Colonic mucosa (tissue), 4 donors: ENCODE results near the gene SGTA. TPM values are rescaled to one million over a fixed set of nuclear protein-coding genes. Genes with fewer than 3 reads are reported as not detected.

Experiments
- DNase-seq: peaks from one replicate; pipeline ENCODE4 v3.0.0-alpha.2; 2020
- H3K27ac ChIP-seq: fragments of 200-600 bp; one replicate; pipeline ENCODE4 v1.8.0; 2021
- H3K27me3 ChIP-seq: fragments of 200-600 bp; one replicate; pipeline ENCODE4 v1.8.0; 2021
- H3K36me3 ChIP-seq: fragments of 200-600 bp; one replicate; pipeline ENCODE4 v1.8.0; 2021
- H3K4me1 ChIP-seq: fragments of 200-600 bp; one replicate; pipeline ENCODE4 v1.8.0; 2021; ENCODE audit warnings: mild to moderate bottlenecking
- H3K4me3 ChIP-seq: fragments of 200-600 bp; one replicate; pipeline ENCODE4 v1.8.0; 2021
- H3K9ac ChIP-seq, 2 donors: one replicate each; pipeline ENCODE4 v1.7.0; 2013; ENCODE audit warnings: control low read depth in 2 of 2, low read depth in 2 of 2, low read length in 2 of 2
- H3K9me3 ChIP-seq: fragments of 200-600 bp; one replicate; pipeline ENCODE4 v1.8.0; 2021
- CTCF ChIP-seq: fragments of 200-600 bp; IDR thresholded peaks from one replicate; pipeline ENCODE4 v1.8.0; 2022; ENCODE audit warnings: antibody characterized with exemption, mild to moderate bottlenecking
- intact Hi-C: fragments of 100-400 bp; cut with DNase I; formaldehyde crosslinking; loops from one replicate; pipeline ENCODE4 v1.14.1; 2022
- total RNA-seq, 2 donors: library from RNA; stranded (reverse); fragmentation: NEBNext Ultra II Directional in 1 of 2; extraction: Animal tissue kit (Norgen Biotek cat#: 25700) in 1 of 2; gene quantifications; one replicate each; pipeline ENCODE4 v1.2.1, GENCODE V29; 2021
- donor health status: healthy.
- donor health status: DM: no; HTN: no; CAD: no.
- donor health status: DM: no; HTN: no; CAD: no.

Gene SGTA
- 10 to 100 TPM; 46.5 to 80.6 TPM for total RNA-seq

- Histone ChIP-seq H3K4me3 (peak within 1 kb of the TSS; percentile 94), H3K9me3 (no peaks in the 10 kb centered on the region), H3K27ac (peak within 1 kb of the TSS; percentile 79), H3K4me1 (peaks cover 10% of the 10 kb centered on the region), H3K27me3 (no peaks in the 10 kb centered on the region), H3K36me3 (no peaks in the 10 kb centered on the region), H3K9ac (peak within 1 kb of the TSS; percentile 97 to 98)
- DNase-seq: peak; percentile 98
- TF ChIP-seq CTCF: peak; percentile 23
- intact Hi-C loops: no loop called here
Observed at GRCh38 chr19:2782936-2783780, at the start of gene SGTA. Gene SGTA (minus strand): TSS chr19:2783273. CDS start chr19:2769068, 14,205 bp downstream.

GRCh38 chr19:2827840-2828489 lies 44.9 kb upstream of the SGTA start:
- Histone ChIP-seq H3K4me1 (no peaks in the 10 kb centered on the region), H3K9me3 (no peaks in the 10 kb centered on the region), H3K27ac (no peak overlapping the region), H3K36me3 (peaks cover 5% of the 10 kb centered on the region), H3K4me3 (no peak overlapping the region), H3K27me3 (no peaks in the 10 kb centered on the region), H3K9ac (no peak overlapping the region)
- no peak for TF ChIP-seq CTCF
- DNase-seq: no peak
- intact Hi-C loops: no loop called here

- no peaks in the 10 kb centered on the region for H3K36me3 ChIP-seq
- no peak overlapping the region for H3K27ac ChIP-seq
- intact Hi-C loops: no loop called here
- no peaks in the 10 kb centered on the region for H3K4me1 ChIP-seq
- H3K27me3 ChIP-seq: no peaks in the 10 kb centered on the region
- no peak overlapping the region for H3K9ac ChIP-seq
- DNase-seq: no peak
- TF ChIP-seq CTCF: no peak
- no peaks in the 10 kb centered on the region for H3K9me3 ChIP-seq
- H3K4me3 ChIP-seq: no peak overlapping the region
Observed at GRCh38 chr19:2827022-2827421, 43.9 kb upstream of the SGTA start.

GRCh38 chr19:2824129-2824528 lies 41.1 kb upstream of the SGTA start:
- intact Hi-C loops: no loop called here
- Histone ChIP-seq H3K27ac (no peak overlapping the region), H3K36me3 (no peaks in the 10 kb centered on the region), H3K4me1 (no peaks in the 10 kb centered on the region), H3K27me3 (no peaks in the 10 kb centered on the region), H3K9me3 (no peaks in the 10 kb centered on the region), H3K9ac (no peak overlapping the region), H3K4me3 (no peak overlapping the region)
- no peak for TF ChIP-seq CTCF
- no peak for DNase-seq

- no peak for TF ChIP-seq CTCF
- no peaks in the 10 kb centered on the region for H3K27me3 ChIP-seq
- H3K9ac ChIP-seq: no peak overlapping the region
- H3K9me3 ChIP-seq: no peaks in the 10 kb centered on the region
- intact Hi-C loops: no loop called here
- H3K27ac ChIP-seq: no peak overlapping the region
- H3K36me3 ChIP-seq: no peaks in the 10 kb centered on the region
- H3K4me1 ChIP-seq: no peaks in the 10 kb centered on the region
- no peak for DNase-seq
- H3K4me3 ChIP-seq: no peak overlapping the region
Observed at GRCh38 chr19:2823646-2824045, 40.6 kb upstream of the SGTA start.
